SH-SY5Y (cell line): ENCODE measurements around the gene DCTN1.

Source experiments
- GATA2 ChIP-seq: IDR thresholded peaks from 2 replicates; pipeline ENCODE4 v1.6.1; 2011; ENCODE audit warnings: mild to moderate bottlenecking, low read depth, low read length
- GATA3 ChIP-seq: IDR thresholded peaks from 2 replicates; pipeline ENCODE4 v1.6.1; 2011; ENCODE audit warnings: low read depth, mild to moderate bottlenecking, low read length, moderate library complexity

Gene DCTN1

GRCh38 chr2:74379851-74380789 lies at the start of gene DCTN1:
TSS of gene DCTN1 (minus strand) at chr2:74380311. CDS start at chr2:74380037, 274 bp downstream.
- no peak for TF ChIP-seq GATA2
- TF ChIP-seq GATA3, result no peak

- no peak for TF ChIP-seq GATA3
- no peak for TF ChIP-seq GATA2
Measured at GRCh38 chr2:74428675-74429074, 48.6 kb upstream of the DCTN1 start.

- TF ChIP-seq GATA2, result no peak
- TF ChIP-seq GATA3, result no peak
Measured at GRCh38 chr2:74427551-74427950, 47.4 kb upstream of the DCTN1 start.

GRCh38 chr2:74426181-74426758 lies 46.2 kb upstream of the DCTN1 start:
- TF ChIP-seq GATA3 (no peak), GATA2 (no peak)

GRCh38 chr2:74425523-74425922 lies 45.4 kb upstream of the DCTN1 start:
- TF ChIP-seq GATA3 (no peak), GATA2 (no peak)

- TF ChIP-seq GATA2 (no peak), GATA3 (no peak)
Measured at GRCh38 chr2:74424995-74425406, 44.9 kb upstream of the DCTN1 start.

- TF ChIP-seq GATA2 (no peak), GATA3 (no peak)
Measured at GRCh38 chr2:74424139-74424992, 44.3 kb upstream of the DCTN1 start.

- no peak for TF ChIP-seq GATA2
- TF ChIP-seq GATA3, result no peak
Measured at GRCh38 chr2:74423231-74424095, 43.4 kb upstream of the DCTN1 start.

- no peak for TF ChIP-seq GATA3
- TF ChIP-seq GATA2, result no peak
Measured at GRCh38 chr2:74421221-74421870, 41.2 kb upstream of the DCTN1 start, which contains the start of the genes C2orf81 and WDR54. TSS of gene C2orf81 (minus strand) at chr2:74421619. CDS start at chr2:74421560, 59 bp downstream. TSS of gene WDR54 (plus strand) at chr2:74421730. CDS start at chr2:74422154, 424 bp downstream.

GRCh38 chr2:74420006-74420405 lies 39.9 kb upstream of the DCTN1 start:
- TF ChIP-seq GATA3, result no peak
- no peak for TF ChIP-seq GATA2

- TF ChIP-seq GATA3, result no peak
- no peak for TF ChIP-seq GATA2
Measured at GRCh38 chr2:74419345-74419744, 39.2 kb upstream of the DCTN1 start.

GRCh38 chr2:74418312-74418711 lies 38.2 kb upstream of the DCTN1 start:
- TF ChIP-seq GATA2, result no peak
- no peak for TF ChIP-seq GATA3

- TF ChIP-seq GATA3, result no peak
- no peak for TF ChIP-seq GATA2
Measured at GRCh38 chr2:74417763-74418162, 37.7 kb upstream of the DCTN1 start.
